GM21390 (cell line): ENCODE measurements around the gene C10orf67.
A peak's percentile ranks its signal among the peaks of the same experiment; 100 is the strongest.
"Not testable (repeated sequence)": the region's sequence is repeated elsewhere in the genome, so short reads cannot be mapped to it uniquely, and the experiment has no call there.

Source experiments
- ATAC-seq: cut with Tn5 transposase; IDR thresholded peaks from one replicate; pipeline ENCODE4 v1.9.1; 2021; ENCODE audit not compliant: unreplicated experiment

Gene C10orf67

DNA sequence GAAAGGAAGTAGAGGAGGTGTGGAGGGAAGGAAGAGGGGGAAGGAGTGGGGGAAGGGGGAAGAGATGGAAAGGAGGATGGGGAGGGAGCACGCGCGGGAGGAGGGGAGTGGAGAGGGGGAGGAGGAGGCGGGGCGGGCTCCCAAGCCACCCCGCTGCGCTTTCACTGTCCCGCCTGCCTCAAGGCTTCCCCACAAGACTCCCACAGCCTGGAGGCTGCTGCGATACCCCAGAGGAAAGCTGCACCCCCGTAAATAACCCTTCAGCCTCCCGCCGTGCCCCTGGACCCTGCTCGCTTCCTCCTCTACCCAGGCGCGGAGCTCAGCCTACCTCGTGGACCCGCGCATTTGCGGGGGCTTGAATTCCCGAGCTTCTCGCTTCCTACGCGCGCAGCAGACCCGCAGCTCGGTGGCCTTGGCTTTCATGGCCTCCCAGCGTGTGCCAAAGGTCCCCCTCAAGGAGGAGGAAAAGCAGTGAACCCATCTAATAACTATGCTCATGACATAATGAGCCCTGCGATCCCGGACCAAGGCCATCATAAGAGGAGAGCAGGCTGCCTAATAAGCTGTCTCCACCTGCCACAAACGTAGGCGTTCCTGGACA is at the start of gene C10orf67:
Gene C10orf67 (minus strand): TSS at position 557 of the 601 bp plus-strand sequence. CDS start 23 bp downstream, at position 534.
- peak; percentile 41 for ATAC-seq

- ATAC-seq = no peak
These were observed 47.2 kb upstream of the C10orf67 start for GRCh38 chr10:23391821-23392220.

DNA sequence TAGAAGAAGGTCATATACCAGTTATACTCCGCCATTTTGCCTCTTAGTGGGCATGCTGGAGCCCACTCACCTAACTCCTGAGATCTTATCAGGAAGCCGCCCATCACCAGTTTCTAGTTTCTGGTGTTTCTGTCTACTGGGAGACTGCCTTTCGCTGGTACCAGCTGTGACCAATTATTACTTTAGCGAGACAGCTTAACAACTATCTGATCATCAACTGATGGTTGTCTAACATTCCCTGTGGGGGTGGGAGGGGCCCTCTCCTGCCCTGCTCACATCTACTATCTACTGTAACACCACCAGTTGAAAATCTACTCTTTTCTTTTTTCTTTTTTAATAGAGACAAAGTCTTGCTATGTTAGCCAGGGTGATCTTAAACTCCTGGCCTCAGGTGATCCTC is 46.2 kb upstream of the C10orf67 start:
- no peak for ATAC-seq

DNA sequence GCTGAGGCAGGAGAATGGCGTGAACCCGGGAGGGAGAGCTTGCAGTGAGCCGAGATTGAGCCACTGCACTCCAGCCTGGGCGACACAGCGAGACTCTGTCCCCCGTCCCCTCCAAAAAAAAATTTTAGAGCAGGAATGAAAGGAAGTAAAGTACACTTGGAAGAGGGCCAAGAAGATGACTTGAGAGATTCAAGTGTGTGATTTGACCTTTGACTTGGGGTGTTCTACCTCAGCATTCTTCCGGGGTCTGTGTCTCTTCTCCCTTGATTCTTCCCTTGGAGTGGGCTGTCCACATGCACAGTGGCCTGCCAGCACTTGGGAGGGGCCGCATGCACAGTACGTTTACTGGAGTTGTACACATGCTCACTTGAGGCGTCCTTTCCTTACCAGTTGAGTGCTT is 45.8 kb upstream of the C10orf67 start:
- ATAC-seq = not testable (repeated sequence)

DNA sequence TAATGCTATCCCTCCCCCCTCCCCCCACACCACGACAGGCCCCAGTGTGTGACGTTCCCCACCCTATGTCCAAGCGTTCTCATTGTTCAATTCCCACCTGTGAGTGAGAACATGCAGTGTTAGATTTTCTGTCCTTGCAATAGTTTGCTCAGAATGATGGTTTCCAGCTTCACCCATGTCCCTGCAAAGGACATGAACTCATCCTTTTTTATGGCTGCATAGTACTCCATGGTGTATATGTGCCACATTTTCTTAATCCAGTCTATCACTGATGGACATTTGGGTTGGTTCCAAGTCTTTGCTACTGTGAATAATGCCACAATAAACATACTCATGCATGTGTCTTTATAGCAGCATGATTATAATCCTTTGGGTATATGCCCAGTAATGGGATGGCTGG is 42.9 kb upstream of the C10orf67 start:
- ATAC-seq = not testable (repeated sequence)

DNA sequence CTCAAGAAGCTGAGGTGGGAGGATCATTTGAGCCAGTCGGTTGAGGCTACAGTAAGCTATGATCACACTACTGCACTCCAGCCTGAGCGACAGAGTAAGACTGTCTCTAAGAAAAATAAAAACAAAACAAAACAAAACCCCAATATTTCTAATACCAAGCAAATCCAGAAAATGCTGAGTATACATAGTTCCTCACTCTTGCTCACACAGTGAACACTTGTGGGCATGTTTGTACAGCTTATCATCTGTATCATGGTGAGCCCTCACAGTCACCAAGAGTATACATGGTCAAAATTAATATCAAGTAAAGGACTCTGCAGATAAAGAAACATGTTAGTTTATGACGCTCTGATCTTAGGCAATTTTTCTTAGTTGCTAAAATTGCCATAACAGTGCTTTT is 41.5 kb upstream of the C10orf67 start:
- no peak for ATAC-seq

GRCh38 chr10:23384364-23384763 is 39.8 kb upstream of the C10orf67 start:
- ATAC-seq = no peak

DNA sequence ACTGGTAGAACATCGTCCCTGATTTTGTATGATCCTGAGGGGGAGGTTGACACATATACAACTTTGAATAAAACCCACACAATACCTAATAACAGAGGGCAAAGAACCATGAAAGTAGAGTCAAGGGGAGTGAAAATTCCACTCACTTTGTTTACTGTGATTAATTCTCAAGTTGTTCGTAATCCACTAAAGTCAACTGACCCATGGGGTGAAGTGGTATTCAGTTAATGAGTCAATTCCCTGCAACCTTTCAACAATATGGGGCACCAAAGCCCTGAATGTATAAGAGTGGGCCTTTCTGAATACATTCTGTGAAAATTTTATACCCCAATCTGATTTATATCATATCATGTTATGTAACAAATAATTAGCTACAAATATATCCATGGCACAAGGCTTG is 39.0 kb upstream of the C10orf67 start:
- no peak for ATAC-seq

- no peak for ATAC-seq
These were observed 36.9 kb upstream of the C10orf67 start for GRCh38 chr10:23381298-23382040.

GRCh38 chr10:23379686-23380085 is 35.1 kb upstream of the C10orf67 start:
- ATAC-seq = no peak

DNA sequence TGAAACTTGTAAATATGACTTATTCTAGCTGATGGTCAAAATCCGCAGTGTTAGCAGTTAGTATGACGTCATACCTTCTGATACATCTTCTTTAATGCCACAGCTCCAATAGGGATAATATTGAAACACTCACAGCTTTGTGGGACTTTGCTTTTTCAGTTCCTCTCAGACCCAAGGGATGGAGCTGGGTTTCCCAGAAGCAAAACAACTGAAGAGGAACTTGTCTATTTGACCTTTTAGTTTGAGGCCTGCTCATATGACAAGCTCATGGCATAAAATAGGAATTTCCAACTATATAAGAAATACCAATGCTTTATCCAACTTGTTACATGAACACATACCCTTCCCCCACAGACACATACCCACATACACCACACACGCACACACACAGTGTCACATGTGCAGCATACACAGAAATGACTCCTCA is 31.6 kb upstream of the C10orf67 start:
- ATAC-seq = no peak

DNA sequence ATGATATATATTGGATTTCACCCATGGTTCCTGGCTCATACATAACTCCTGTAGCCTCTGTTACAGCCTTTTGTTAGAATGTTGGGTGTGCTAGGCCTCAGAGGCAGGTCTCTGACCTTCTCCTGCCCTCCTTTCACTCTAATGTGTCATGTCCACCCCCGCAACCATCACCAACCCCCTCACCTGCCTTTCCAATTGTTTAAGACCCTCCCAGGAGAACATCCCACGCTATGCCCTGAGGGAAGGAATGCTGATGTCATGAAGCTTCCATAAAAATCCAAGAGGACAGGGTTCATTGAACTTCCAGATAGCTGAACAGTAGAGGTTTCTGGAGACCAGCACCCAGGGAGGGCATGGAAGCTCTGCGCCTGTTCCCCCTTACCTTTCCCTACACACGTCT is 30.8 kb upstream of the C10orf67 start:
- no peak for ATAC-seq

DNA sequence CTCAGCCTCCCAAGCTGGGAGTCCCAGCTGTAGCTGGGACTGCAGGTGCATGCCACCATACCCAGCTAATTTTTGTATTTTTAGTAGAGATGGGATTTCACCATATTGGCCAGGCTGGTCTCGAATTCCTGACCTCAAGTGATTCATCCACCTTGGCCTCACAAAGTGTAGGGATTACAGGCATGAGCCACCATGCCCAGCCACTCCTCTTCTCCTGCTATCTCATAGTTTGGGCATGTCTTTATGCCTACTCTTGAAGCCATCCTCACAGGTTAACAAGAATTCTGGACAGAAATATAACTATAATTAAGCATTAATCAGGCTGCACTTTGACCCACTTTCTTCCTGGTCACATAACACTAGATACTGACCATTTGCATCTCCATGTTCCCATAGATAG is 28.6 kb upstream of the C10orf67 start:
- ATAC-seq = no peak

- no peak for ATAC-seq
These were observed 26.5 kb upstream of the C10orf67 start for GRCh38 chr10:23371073-23371472.

DNA sequence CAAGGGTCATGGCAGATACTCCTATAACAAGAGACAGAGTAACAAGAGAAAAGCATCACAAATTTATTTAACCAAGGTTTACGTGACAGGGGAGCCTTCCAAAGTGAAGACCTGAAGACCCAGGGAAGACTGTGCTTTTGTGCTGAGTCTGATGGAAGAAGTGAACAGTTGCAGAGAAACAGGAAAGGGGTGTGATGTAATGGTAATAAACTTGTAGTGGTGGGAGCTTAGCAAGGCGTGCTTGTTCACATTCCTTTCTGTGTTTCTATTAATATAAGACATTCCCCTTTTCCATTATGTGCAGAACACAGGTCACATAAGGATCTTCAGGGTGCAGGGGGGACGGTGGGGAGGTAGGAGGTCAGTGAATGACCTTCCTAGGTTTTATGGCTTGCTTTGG is 25.5 kb upstream of the C10orf67 start:
- ATAC-seq = no peak

GRCh38 chr10:23368816-23369640 is 24.4 kb upstream of the C10orf67 start:
- peak; percentile 75 for ATAC-seq

DNA sequence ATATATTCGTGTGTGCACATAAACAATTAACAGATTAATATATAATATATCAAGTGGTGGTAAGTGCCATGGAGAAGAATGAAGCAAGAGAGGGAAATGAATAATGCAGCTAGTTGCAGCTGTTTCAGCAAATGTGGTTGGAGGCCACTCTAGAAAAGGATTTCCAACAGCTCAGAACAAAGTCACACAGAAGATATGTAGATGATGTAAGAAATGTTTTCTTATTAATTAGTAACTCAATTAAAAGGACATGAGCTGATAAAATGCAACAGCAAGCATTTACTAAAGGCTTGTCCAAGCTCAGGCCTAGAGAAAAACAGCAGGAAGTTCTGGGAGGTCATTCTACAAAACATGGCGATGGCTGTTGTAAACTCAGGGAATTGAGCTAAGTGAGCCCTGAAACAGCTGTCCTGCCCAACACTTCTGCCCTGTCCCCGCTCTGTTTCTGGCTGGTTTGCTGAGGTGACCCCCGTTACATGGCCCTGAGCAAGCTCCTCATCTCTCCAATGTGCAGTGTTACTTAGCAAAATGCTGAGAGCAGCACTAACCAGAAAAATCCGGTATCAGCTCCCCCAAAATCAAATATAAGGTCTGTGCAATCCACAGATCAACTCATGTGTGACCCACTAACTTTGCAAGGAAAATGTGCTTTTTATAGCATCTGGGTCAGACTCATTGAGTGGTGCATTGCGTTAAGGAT is 23.4 kb upstream of the C10orf67 start:
- ATAC-seq = no peak

DNA sequence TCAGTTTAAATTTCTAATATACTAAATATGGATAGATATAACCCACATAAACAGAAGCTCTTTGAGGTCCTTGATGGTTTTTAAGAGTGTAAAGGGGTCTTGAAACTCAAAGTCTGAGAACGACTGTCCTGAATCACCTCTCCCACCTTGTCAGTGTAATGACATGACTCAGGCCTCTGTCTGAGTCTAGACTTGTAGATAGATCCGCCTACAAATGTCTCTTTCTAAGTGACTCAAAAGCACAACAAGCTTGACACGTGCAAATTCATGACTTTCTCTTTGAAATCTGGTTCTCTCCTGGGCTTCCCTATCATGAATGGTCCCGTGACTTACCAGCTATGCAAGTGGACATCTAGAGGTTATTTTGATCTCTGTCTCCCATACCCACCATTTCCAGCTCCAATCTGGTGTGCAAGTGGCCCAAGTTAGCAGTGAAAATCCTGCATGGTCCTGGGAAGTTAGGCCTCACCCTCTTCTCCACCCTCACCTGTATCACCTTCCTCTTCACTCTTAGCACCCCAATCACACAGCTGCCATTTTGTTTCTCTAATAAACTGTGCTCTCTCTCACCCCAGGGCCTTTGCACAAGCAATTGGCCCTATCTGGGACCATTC is 20.9 kb upstream of the C10orf67 start:
- peak; percentile 29 for ATAC-seq

- peak; percentile 13 for ATAC-seq
These were observed 19.8 kb upstream of the C10orf67 start for GRCh38 chr10:23364378-23364777.

DNA sequence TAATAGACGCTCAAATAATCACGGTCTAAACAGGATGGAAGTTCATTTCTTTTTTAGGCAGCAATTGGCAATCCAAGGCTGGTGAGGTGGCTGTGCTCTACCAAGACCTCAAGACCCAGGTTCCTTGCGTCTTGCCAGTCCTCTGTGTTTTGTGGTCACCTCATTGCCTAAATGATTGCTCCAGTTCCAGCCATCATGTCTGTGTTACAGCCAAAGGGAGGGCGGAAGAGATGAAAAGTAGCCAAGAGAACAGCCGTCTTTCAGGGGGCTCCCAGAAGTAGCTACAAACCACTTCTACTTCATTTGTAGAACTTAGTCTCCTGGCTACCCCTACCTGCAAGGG is 19.2 kb upstream of the C10orf67 start:
- no peak for ATAC-seq
